ENCODE measurements around the gene CILP2.

DNA sequence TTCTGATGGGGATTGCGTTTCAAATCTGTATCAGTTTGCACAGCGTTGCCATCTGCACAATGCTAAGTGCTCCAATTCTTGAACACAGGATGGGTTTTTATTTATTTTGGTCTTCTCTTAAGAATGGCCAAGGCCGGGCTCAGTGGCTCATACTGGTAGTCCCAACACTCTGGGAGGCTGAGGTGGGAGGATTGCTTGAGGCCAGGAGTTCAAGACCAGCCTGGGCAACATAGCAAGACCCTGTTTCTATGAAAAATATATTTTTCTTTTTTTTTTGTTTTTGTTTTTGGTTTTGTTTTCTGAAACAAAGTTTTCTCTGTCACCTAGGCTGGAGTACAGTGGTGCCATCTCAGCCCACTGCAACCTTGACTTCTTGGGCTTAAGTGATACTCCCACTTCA is 14.9 kb upstream of the CILP2 start:
- TF ChIP-seq CTCF (IDR thresholded peaks at IDR 0.05) (no peak), POLR2A (IDR thresholded peaks at IDR 0.05) (no peak), POLR2AphosphoS5 (IDR thresholded peaks at IDR 0.05; ENCODE audit: insufficient read depth in 1 of 2, low read depth in 1 of 2) (no peak)
